Gastroesophageal sphincter (tissue), 4 donors: ENCODE measurements around the gene GRAMD4. TPM values are rescaled to one million over a fixed set of nuclear protein-coding genes. Genes with fewer than 3 reads are reported as not detected.

Experiments used
- ATAC-seq: fragments of 150-250 bp; one replicate; pipeline ENCODE4 v1.9.1; 2016; ENCODE audit warnings: mild to moderate bottlenecking, moderate library complexity
- H3K27ac ChIP-seq, 4 donors: fragments of 200-600 bp; sonication (generic) in 3 of 4; 1 replicate in 3 of 4; 2 replicates in 1 of 4; pipeline ENCODE4 v1.5.1; 2016 to 2019
- H3K27me3 ChIP-seq: fragments of 200-600 bp; sonication (generic); one replicate; pipeline ENCODE4 v1.5.1; 2019
- H3K36me3 ChIP-seq, 2 donors: fragments of 200-600 bp; sonication (generic); one replicate each; pipeline ENCODE4 v1.5.1; 2019; ENCODE audit warnings: control low read depth in 1 of 2
- H3K4me1 ChIP-seq, 3 donors: fragments of 200-600 bp; sonication (generic); 1 replicate in 2 of 3; 2 replicates in 1 of 3; pipeline ENCODE4 v1.5.1; 2016 to 2019; ENCODE audit warnings: control low read depth in 2 of 3
- H3K4me3 ChIP-seq, 2 donors: fragments of 200-600 bp; sonication (generic); one replicate each; pipeline ENCODE4 v1.5.1; 2019; ENCODE audit warnings: mild to moderate bottlenecking in 1 of 2, moderate library complexity in 1 of 2
- H3K9me3 ChIP-seq, 3 donors: fragments of 200-600 bp; sonication (generic); one replicate each; pipeline ENCODE4 v1.5.1; 2017 to 2019; ENCODE audit warnings: control low read depth in 2 of 3
- EP300 ChIP-seq: sonication (generic); formaldehyde crosslinking; IDR thresholded peaks from one replicate; pipeline ENCODE4 v1.6.1; 2017; ENCODE audit warnings: antibody characterized with exemption, mild to moderate bottlenecking
- POLR2A ChIP-seq, 2 donors: fragments of 450-650 bp; IDR thresholded peaks; one replicate each; pipeline ENCODE4 v1.6.1; 2017; ENCODE audit warnings: antibody characterized with exemption in 2 of 2, mild to moderate bottlenecking in 2 of 2, moderate library complexity in 1 of 2
- POLR2AphosphoS5 ChIP-seq: sonication (generic); formaldehyde crosslinking; IDR thresholded peaks from one replicate; pipeline ENCODE4 v1.6.1; 2017; ENCODE audit warnings: antibody characterized with exemption
- WGBS, 2 donors: methylation state at CpG; one replicate each; pipeline ENCODE4 v1.1.5; 2018; ENCODE audit warnings: low coverage in 1 of 2; 5-methylcytosine and 5-hydroxymethylcytosine counted together
- total RNA-seq, 4 donors: library from RNA; depleted of rRNA; stranded (reverse); fragments of >200 nt; gene quantifications; one replicate each; pipeline ENCODE4 v1.1.0, GENCODE V29; 2016
- TF ChIP-seq, protein P1 (sequence below), 4 experiments: fragments of 200-600 bp in 2 of 4; fragments of 450-650 bp in 2 of 4; sonication (generic) in 1 of 4; IDR thresholded peaks; one replicate each; pipeline ENCODE4 v1.5.1; 2017 to 2019; ENCODE audit warnings: antibody characterized with exemption in 4 of 4, mild to moderate bottlenecking in 2 of 4, moderate library complexity in 2 of 4

The GRAMD4 gene
- total RNA-seq, 4 donors from 2014 or later = 10.8 to 53.3 (median 33.2) TPM

- TF ChIP-seq POLR2AphosphoS5 (no peak), POLR2A (IDR thresholded peaks at IDR 0.05) (no peak), EP300 (no peak)
- TF ChIP-seq, protein P1, sequence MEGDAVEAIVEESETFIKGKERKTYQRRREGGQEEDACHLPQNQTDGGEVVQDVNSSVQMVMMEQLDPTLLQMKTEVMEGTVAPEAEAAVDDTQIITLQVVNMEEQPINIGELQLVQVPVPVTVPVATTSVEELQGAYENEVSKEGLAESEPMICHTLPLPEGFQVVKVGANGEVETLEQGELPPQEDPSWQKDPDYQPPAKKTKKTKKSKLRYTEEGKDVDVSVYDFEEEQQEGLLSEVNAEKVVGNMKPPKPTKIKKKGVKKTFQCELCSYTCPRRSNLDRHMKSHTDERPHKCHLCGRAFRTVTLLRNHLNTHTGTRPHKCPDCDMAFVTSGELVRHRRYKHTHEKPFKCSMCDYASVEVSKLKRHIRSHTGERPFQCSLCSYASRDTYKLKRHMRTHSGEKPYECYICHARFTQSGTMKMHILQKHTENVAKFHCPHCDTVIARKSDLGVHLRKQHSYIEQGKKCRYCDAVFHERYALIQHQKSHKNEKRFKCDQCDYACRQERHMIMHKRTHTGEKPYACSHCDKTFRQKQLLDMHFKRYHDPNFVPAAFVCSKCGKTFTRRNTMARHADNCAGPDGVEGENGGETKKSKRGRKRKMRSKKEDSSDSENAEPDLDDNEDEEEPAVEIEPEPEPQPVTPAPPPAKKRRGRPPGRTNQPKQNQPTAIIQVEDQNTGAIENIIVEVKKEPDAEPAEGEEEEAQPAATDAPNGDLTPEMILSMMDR (IDR thresholded peaks at IDR 0.05) = no peak
- Histone ChIP-seq H3K27me3 (no peaks in the 10 kb centered on the region), H3K4me1 (peaks cover 0 to 32% (median 0%) of the 10 kb centered on the region in 3 donors), H3K36me3 (peaks cover 0 to 81% of the 10 kb centered on the region in 2 donors), H3K9me3 (no peaks in the 10 kb centered on the region), H3K4me3 (no peak overlapping the region), H3K27ac (no peak overlapping the region)
- 54 to 70% methylated on average over 2 to 7 of the region's 15 CpGs for WGBS, 2 donors
- ATAC-seq = no peak
Observed at GRCh38 chr22:46687048-46687444, 66.9 kb downstream of the GRAMD4 start.

GRCh38 chr22:46687460-46687859 lies 67.3 kb downstream of the GRAMD4 start:
- TF ChIP-seq, protein P1 (IDR thresholded peaks at IDR 0.05) = no peak
- TF ChIP-seq POLR2A (IDR thresholded peaks at IDR 0.05) (no peak), POLR2AphosphoS5 (no peak), EP300 (no peak)
- peaks cover 0 to 32% (median 0%) of the 10 kb centered on the region in 3 donors for H3K4me1 ChIP-seq
- H3K27ac ChIP-seq = no peak overlapping the region
- 97% methylated on average over 10 of the region's 15 CpGs; no CpG with 5 or more reads in 1 of the 2 donors for WGBS, 2 donors
- peaks cover 0 to 81% of the 10 kb centered on the region in 2 donors for H3K36me3 ChIP-seq
- H3K4me3 ChIP-seq = no peak overlapping the region
- no peaks in the 10 kb centered on the region for H3K27me3 ChIP-seq
- no peaks in the 10 kb centered on the region for H3K9me3 ChIP-seq
- ATAC-seq = no peak

DNA sequence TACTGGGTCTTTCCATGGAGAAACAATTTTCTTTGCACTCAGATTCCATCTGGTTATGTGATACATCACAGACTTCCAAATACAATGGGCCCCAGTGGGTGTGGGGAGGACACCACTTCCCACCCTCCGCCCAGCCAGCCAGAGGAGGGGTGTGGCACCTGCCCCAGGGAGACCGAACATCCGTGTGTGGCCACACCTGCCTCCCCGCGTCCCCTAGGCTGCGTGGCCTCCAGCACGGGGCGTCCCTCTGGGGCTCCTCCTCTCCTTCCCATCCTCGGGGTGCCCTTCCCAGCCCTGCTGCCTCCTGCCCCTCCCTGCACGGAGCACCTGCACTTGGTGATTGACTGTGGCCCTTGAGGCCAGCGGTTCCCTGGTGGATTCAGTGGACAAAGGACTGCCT lies 68.8 kb downstream of the GRAMD4 start:
- TF ChIP-seq POLR2AphosphoS5 = no peak
- TF ChIP-seq, protein P1 (IDR thresholded peaks at IDR 0.05) = no peak
- no peak for TF ChIP-seq EP300
- TF ChIP-seq POLR2A (IDR thresholded peaks at IDR 0.05) = no peak
- H3K9me3 ChIP-seq = no peaks in the 10 kb centered on the region
- no peak overlapping the region for H3K4me3 ChIP-seq
- ATAC-seq = peak; percentile 23
- H3K27me3 ChIP-seq = no peaks in the 10 kb centered on the region
- H3K36me3 ChIP-seq = peaks cover 0 to 89% of the 10 kb centered on the region in 2 donors
- 74% methylated on average over 5 of the region's 11 CpGs; no CpG with 5 or more reads in 1 of the 2 donors for WGBS, 2 donors
- peaks cover 0 to 32% (median 0%) of the 10 kb centered on the region in 3 donors for H3K4me1 ChIP-seq
- no peak overlapping the region for H3K27ac ChIP-seq

DNA sequence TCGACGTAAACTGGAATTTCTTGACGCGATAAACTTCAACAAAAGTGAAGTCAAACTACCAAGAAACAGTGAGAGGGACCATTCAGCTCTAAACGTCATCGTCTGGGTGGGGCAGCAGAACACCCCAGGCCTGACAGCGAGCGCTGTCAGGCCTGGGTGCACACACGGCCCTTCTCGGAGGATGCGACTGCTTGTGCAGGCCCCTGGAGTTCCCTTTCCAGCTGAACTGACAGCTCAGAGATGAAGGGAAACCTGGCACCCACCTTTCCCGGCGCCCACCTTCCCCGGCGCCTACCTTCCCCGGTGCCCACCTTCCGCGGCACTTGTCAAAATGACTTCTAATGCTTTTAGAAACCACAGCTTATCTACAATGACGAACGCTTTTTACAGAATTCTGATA lies 70.0 kb downstream of the GRAMD4 start:
- no peak overlapping the region for H3K4me3 ChIP-seq
- no peaks in the 10 kb centered on the region for H3K27me3 ChIP-seq
- no peak for ATAC-seq
- TF ChIP-seq POLR2AphosphoS5 (no peak), EP300 (no peak), POLR2A (IDR thresholded peaks at IDR 0.05) (no peak)
- TF ChIP-seq, protein P1 (IDR thresholded peaks at IDR 0.05) = no peak
- no peak overlapping the region for H3K27ac ChIP-seq
- 95 to 97% methylated on average over 8 to 13 of the region's 20 CpGs for WGBS, 2 donors
- H3K9me3 ChIP-seq = no peaks in the 10 kb centered on the region
- peaks cover 0 to 21% (median 0%) of the 10 kb centered on the region in 3 donors for H3K4me1 ChIP-seq
- peaks cover 0 to 98% of the 10 kb centered on the region in 2 donors for H3K36me3 ChIP-seq

GRCh38 chr22:46691571-46691970 lies 71.4 kb downstream of the GRAMD4 start:
- H3K27ac ChIP-seq = no peak overlapping the region
- peaks cover 0 to 99% of the 10 kb centered on the region in 2 donors for H3K36me3 ChIP-seq
- TF ChIP-seq POLR2A (IDR thresholded peaks at IDR 0.05) = no peak
- no peak for TF ChIP-seq POLR2AphosphoS5
- no peak for TF ChIP-seq EP300
- TF ChIP-seq, protein P1 (IDR thresholded peaks at IDR 0.05) = no peak
- peaks cover 0 to 9% (median 0%) of the 10 kb centered on the region in 3 donors for H3K4me1 ChIP-seq
- 80 to 100% methylated on average over 1 to 10 of the region's 17 CpGs for WGBS, 2 donors
- ATAC-seq = no peak
- H3K9me3 ChIP-seq = no peaks in the 10 kb centered on the region
- H3K4me3 ChIP-seq = no peak overlapping the region
- no peaks in the 10 kb centered on the region for H3K27me3 ChIP-seq
